Liver (tissue), 9 donors: Measurements from ENCODE around the gene RBM33. TPM values are rescaled to one million over a fixed set of nuclear protein-coding genes. Genes with fewer than 3 reads are reported as not detected.

Experiments used
- DNase-seq: peaks from one replicate; pipeline ENCODE4 v3.0.0-alpha.2; 2017; ENCODE audit warnings: low spot score
- H3K27ac ChIP-seq, 2 donors: one replicate each; pipeline ENCODE4 v1.7.0; 2013; ENCODE audit warnings: inconsistent platforms in 2 of 2, low read length in 2 of 2, control low read depth in 1 of 2, low read depth in 1 of 2, mild to moderate bottlenecking in 1 of 2
- H3K27me3 ChIP-seq, 4 donors: one replicate each; pipeline versions ENCODE4 v1.6.1 to v1.7.0; 2013; ENCODE audit warnings: low read length in 3 of 4, inconsistent platforms in 1 of 4, mild to moderate bottlenecking in 1 of 4, moderate library complexity in 1 of 4; ENCODE audit not compliant: control insufficient read depth in 4 of 4, insufficient read depth in 4 of 4
- H3K36me3 ChIP-seq, 4 donors: one replicate each; pipeline versions ENCODE4 v1.6.1 to v1.7.0; 2013; ENCODE audit warnings: low read length in 3 of 4, mild to moderate bottlenecking in 3 of 4, low read depth in 1 of 4, moderate library complexity in 1 of 4; ENCODE audit not compliant: control insufficient read depth in 4 of 4, insufficient read depth in 3 of 4
- H3K4me1 ChIP-seq, 4 donors: one replicate each; pipeline versions ENCODE4 v1.6.1 to v1.7.0; 2013; ENCODE audit warnings: low read length in 3 of 4, mild to moderate bottlenecking in 3 of 4, moderate library complexity in 1 of 4; ENCODE audit not compliant: control insufficient read depth in 4 of 4, insufficient read depth in 4 of 4
- H3K4me3 ChIP-seq, 3 donors: one replicate each; pipeline versions ENCODE4 v1.6.1 to v1.7.0; 2013; ENCODE audit warnings: low read length in 3 of 3, control low read depth in 1 of 3, low read depth in 1 of 3, mild to moderate bottlenecking in 1 of 3
- H3K9ac ChIP-seq, 2 donors: one replicate each; pipeline ENCODE4 v1.7.0; 2013; ENCODE audit warnings: low read length in 2 of 2, mild to moderate bottlenecking in 2 of 2, moderate library complexity in 2 of 2, control low read depth in 1 of 2, low read depth in 1 of 2
- H3K9me3 ChIP-seq, 4 donors: one replicate each; pipeline versions ENCODE4 v1.6.1 to v1.7.0; 2013; ENCODE audit warnings: low read length in 3 of 4; ENCODE audit not compliant: control insufficient read depth in 4 of 4
- EGR1 ChIP-seq, 2 donors: IDR thresholded peaks; 2 replicates each; pipeline ENCODE4 v1.6.1; 2016 to 2018; ENCODE audit warnings: antibody characterized with exemption in 2 of 2, low read depth in 2 of 2
- FOXA1 ChIP-seq: IDR thresholded peaks from 2 replicates; pipeline ENCODE4 v1.6.1; 2016; ENCODE audit warnings: antibody characterized with exemption
- FOXA2 ChIP-seq: IDR thresholded peaks from 2 replicates; pipeline ENCODE4 v1.6.1; 2016; ENCODE audit warnings: antibody characterized with exemption
- GABPA ChIP-seq, 2 donors: IDR thresholded peaks in 1 of 2; conservative IDR thresholded peaks in 1 of 2; 2 replicates each; pipeline ENCODE4 v1.6.1; 2016; ENCODE audit warnings: antibody characterized with exemption in 2 of 2, mild to moderate bottlenecking in 1 of 2, moderate library complexity in 1 of 2
- HNF4A ChIP-seq, 2 donors: conservative IDR thresholded peaks; 2 replicates each; pipeline ENCODE4 v1.6.1; 2016; ENCODE audit warnings: antibody characterized with exemption in 2 of 2, mild to moderate bottlenecking in 2 of 2
- HNF4G ChIP-seq: IDR thresholded peaks from 2 replicates; pipeline ENCODE4 v1.6.1; 2016; ENCODE audit warnings: antibody characterized with exemption
- RAD21 ChIP-seq, 2 donors: IDR thresholded peaks; 2 replicates each; pipeline ENCODE4 v1.6.1; 2016; ENCODE audit warnings: antibody characterized with exemption in 2 of 2, mild to moderate bottlenecking in 2 of 2
- RXRA ChIP-seq, 2 donors: IDR thresholded peaks; 2 replicates each; pipeline ENCODE4 v1.6.1; 2017 to 2018; ENCODE audit warnings: antibody characterized with exemption in 2 of 2, mild to moderate bottlenecking in 1 of 2
- SP1 ChIP-seq: IDR thresholded peaks from 2 replicates; pipeline ENCODE4 v1.6.1; 2018; ENCODE audit warnings: antibody characterized with exemption, mild to moderate bottlenecking
- TAF1 ChIP-seq: conservative IDR thresholded peaks from 2 replicates; pipeline ENCODE4 v1.6.1; 2016; ENCODE audit warnings: antibody characterized with exemption, mild to moderate bottlenecking
- YY1 ChIP-seq: IDR thresholded peaks from 2 replicates; pipeline ENCODE4 v1.6.1; 2016; ENCODE audit warnings: antibody characterized with exemption, mild to moderate bottlenecking
- WGBS: extraction: QIAGEN DNeasy Blood & Tissue Kit; methylation state at CpG from one replicate; pipeline ENCODE4 v1.1.7; 2013; 5-methylcytosine and 5-hydroxymethylcytosine counted together
- polyA plus RNA-seq, 2 donors: library from polyadenylated mRNA; stranded (reverse) in 1 of 2; unstranded in 1 of 2; fragments of 200-250 nt in 1 of 2; fragments of >200 nt in 1 of 2; fragmentation: Nextera tagmentation in 1 of 2; extraction: Ambion mirVana in 1 of 2; gene quantifications; one replicate each; pipeline versions ENCODE4 v1.2.1 to v1.2.3, GENCODE V29; 2013 to 2015
- total RNA-seq, 2 donors: library from RNA; depleted of rRNA; stranded (reverse); fragments of >200 nt; gene quantifications; one replicate each; pipeline ENCODE4 v1.2.3, GENCODE V29; 2014
- TF ChIP-seq, protein P1 (sequence below): fragments of 150-350 bp; IDR thresholded peaks from 2 replicates; pipeline ENCODE4 v1.5.1; 2017; ENCODE audit warnings: improper control_type of control experiment, low read depth, low read length; ENCODE audit not compliant: missing input control
- TF ChIP-seq, protein P2 (sequence below): IDR thresholded peaks from 2 replicates; pipeline ENCODE4 v1.6.1; 2016; ENCODE audit warnings: antibody characterized with exemption
- TF ChIP-seq, protein P3 (sequence below): IDR thresholded peaks from 2 replicates; pipeline ENCODE4 v1.6.1; 2016; ENCODE audit warnings: antibody characterized with exemption
- TF ChIP-seq, protein P4 (sequence below): IDR thresholded peaks from 2 replicates; pipeline ENCODE4 v1.6.1; 2016; ENCODE audit warnings: antibody characterized with exemption, mild to moderate bottlenecking
- TF ChIP-seq, protein P5 (sequence below): IDR thresholded peaks from 2 replicates; pipeline ENCODE4 v1.6.1; 2016; ENCODE audit warnings: antibody characterized with exemption
- donor health status: healthy.
- donor health status: healthy.
- donor health status: healthy.
- donor health status: healthy.
- donor health status: healthy.

RBM33 gene
- total and polyA plus RNA-seq, 4 donors = 7.8 to 48.9 (median 28.2) TPM

DNA sequence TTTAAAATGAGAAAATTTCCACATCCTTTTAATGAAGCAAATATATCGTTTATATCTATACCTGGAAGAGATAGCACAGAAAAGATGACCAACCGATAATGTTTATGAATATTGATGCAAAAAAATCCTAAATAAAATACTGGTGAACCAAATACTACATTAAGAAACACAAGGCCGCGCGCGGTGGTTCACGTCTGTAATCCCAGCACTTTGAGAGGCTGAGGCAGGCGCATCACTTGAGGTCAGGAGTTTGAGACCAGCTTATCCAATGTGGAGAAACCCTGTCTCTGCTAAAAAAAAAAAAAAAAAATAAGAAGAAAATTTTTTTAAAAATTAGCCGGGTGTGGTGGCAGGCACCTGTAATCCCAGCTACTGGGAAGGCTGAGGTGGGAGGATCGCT, 142.0 kb downstream of the RBM33 start:
- H3K27me3 ChIP-seq = no peaks in the 10 kb centered on the region
- H3K9me3 ChIP-seq = no peaks in the 10 kb centered on the region
- peak overlapping the region in 1 of 3 donors; percentile 60 for H3K4me3 ChIP-seq
- no peak for DNase-seq
- no peak overlapping the region for H3K27ac ChIP-seq
- peaks cover 2 to 7% (median 6%) of the 10 kb centered on the region in 4 donors for H3K4me1 ChIP-seq
- TF ChIP-seq, protein P1, sequence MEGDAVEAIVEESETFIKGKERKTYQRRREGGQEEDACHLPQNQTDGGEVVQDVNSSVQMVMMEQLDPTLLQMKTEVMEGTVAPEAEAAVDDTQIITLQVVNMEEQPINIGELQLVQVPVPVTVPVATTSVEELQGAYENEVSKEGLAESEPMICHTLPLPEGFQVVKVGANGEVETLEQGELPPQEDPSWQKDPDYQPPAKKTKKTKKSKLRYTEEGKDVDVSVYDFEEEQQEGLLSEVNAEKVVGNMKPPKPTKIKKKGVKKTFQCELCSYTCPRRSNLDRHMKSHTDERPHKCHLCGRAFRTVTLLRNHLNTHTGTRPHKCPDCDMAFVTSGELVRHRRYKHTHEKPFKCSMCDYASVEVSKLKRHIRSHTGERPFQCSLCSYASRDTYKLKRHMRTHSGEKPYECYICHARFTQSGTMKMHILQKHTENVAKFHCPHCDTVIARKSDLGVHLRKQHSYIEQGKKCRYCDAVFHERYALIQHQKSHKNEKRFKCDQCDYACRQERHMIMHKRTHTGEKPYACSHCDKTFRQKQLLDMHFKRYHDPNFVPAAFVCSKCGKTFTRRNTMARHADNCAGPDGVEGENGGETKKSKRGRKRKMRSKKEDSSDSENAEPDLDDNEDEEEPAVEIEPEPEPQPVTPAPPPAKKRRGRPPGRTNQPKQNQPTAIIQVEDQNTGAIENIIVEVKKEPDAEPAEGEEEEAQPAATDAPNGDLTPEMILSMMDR = no peak
- TF ChIP-seq, protein P2, sequence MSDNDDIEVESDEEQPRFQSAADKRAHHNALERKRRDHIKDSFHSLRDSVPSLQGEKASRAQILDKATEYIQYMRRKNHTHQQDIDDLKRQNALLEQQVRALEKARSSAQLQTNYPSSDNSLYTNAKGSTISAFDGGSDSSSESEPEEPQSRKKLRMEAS = no peak
- TF ChIP-seq HNF4G (no peak), RAD21 (IDR thresholded peaks at IDR 0.05) (no peak), TAF1 (no peak), SP1 (no peak), HNF4A (conservative IDR thresholded peaks at IDR 0.05) (no peak)
- TF ChIP-seq, protein P3, sequence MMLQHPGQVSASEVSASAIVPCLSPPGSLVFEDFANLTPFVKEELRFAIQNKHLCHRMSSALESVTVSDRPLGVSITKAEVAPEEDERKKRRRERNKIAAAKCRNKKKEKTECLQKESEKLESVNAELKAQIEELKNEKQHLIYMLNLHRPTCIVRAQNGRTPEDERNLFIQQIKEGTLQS = no peak
- no peak overlapping the region for H3K9ac ChIP-seq
- 89% methylated on average over 10 of the region's 10 CpGs for WGBS
- peaks cover 0 to 15% (median 1%) of the 10 kb centered on the region in 4 donors for H3K36me3 ChIP-seq

DNA sequence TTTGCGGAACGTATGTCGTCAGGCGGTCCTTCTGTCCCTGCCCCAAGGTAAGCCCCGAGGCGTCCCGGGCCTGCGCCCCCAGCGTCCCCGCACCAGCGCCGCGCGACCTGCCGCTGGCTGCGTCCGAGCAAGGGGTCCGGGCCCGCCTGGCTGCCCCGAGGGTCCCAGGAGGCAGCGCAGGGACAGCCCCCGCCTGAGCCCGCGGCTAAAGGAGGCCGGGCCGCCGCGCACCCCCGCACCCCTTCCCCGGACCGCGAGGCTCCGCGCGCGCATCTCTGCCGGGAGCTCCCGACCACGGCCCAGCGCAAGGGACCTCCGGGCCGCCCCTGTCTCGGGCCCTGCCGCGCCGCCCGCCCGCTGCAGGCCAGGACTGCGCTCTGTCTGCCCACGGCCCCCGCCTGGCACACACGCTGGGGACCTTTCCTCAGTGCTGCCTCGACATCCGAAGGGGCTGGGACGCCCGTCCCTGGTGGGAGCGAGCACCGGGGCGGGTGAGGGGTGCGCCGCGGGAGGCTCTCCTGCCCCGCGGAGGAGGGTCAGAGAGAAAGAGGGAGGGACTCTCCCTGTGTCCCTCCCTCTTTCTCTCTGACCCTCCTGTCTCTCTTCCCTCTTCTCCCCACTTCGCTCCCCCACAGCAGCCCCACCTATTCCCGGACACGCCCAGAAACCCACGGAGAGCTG, 142.8 kb downstream of the RBM33 start:
- no peak for DNase-seq
- Histone ChIP-seq H3K36me3 (peaks cover 0 to 12% (median 1%) of the 10 kb centered on the region in 4 donors), H3K4me3 (peak overlapping the region in 2 of 3 donors; percentile 14 to 60), H3K9me3 (no peaks in the 10 kb centered on the region), H3K27ac (no peak overlapping the region), H3K27me3 (no peaks in the 10 kb centered on the region), H3K4me1 (peaks cover 2 to 7% (median 6%) of the 10 kb centered on the region in 4 donors), H3K9ac (no peak overlapping the region)
- TF ChIP-seq, protein P4, sequence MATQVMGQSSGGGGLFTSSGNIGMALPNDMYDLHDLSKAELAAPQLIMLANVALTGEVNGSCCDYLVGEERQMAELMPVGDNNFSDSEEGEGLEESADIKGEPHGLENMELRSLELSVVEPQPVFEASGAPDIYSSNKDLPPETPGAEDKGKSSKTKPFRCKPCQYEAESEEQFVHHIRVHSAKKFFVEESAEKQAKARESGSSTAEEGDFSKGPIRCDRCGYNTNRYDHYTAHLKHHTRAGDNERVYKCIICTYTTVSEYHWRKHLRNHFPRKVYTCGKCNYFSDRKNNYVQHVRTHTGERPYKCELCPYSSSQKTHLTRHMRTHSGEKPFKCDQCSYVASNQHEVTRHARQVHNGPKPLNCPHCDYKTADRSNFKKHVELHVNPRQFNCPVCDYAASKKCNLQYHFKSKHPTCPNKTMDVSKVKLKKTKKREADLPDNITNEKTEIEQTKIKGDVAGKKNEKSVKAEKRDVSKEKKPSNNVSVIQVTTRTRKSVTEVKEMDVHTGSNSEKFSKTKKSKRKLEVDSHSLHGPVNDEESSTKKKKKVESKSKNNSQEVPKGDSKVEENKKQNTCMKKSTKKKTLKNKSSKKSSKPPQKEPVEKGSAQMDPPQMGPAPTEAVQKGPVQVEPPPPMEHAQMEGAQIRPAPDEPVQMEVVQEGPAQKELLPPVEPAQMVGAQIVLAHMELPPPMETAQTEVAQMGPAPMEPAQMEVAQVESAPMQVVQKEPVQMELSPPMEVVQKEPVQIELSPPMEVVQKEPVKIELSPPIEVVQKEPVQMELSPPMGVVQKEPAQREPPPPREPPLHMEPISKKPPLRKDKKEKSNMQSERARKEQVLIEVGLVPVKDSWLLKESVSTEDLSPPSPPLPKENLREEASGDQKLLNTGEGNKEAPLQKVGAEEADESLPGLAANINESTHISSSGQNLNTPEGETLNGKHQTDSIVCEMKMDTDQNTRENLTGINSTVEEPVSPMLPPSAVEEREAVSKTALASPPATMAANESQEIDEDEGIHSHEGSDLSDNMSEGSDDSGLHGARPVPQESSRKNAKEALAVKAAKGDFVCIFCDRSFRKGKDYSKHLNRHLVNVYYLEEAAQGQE = no peak
- TF ChIP-seq, protein P5, sequence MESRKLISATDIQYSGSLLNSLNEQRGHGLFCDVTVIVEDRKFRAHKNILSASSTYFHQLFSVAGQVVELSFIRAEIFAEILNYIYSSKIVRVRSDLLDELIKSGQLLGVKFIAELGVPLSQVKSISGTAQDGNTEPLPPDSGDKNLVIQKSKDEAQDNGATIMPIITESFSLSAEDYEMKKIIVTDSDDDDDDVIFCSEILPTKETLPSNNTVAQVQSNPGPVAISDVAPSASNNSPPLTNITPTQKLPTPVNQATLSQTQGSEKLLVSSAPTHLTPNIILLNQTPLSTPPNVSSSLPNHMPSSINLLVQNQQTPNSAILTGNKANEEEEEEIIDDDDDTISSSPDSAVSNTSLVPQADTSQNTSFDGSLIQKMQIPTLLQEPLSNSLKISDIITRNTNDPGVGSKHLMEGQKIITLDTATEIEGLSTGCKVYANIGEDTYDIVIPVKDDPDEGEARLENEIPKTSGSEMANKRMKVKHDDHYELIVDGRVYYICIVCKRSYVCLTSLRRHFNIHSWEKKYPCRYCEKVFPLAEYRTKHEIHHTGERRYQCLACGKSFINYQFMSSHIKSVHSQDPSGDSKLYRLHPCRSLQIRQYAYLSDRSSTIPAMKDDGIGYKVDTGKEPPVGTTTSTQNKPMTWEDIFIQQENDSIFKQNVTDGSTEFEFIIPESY = no peak
- TF ChIP-seq EGR1 (IDR thresholded peaks at IDR 0.05; ENCODE audit: low read depth in 2 of 2) (no peak), SP1 (no peak), HNF4G (no peak), YY1 (no peak), GABPA (IDR thresholded peaks at IDR 0.05 in 1 of 2, conservative IDR thresholded peaks at IDR 0.05 in 1 of 2) (no peak), FOXA1 (no peak), FOXA2 (no peak), RXRA (IDR thresholded peaks at IDR 0.05) (no peak)
- TF ChIP-seq, protein P2 = no peak
- TF ChIP-seq, protein P3 = no peak
- WGBS = 3% methylated on average over 64 of the region's 68 CpGs
